Kidney (tissue), 14 donors: Measurements from ENCODE around the gene CTSE. TPM values are rescaled to one million over a fixed set of nuclear protein-coding genes. Genes with fewer than 3 reads are reported as not detected.

Experiments
- DNase-seq, 5 donors: peaks; one replicate each; pipeline ENCODE4 v3.0.0-alpha.2; 2013 to 2020
- FAIRE-seq: peaks from 2 replicates; lab custom pipeline; 2012; peaks lifted over from hg19 to GRCh38; lab: Jason Lieb, UNC
- H3K27ac ChIP-seq, 2 donors: one replicate each; pipeline ENCODE4 v1.7.0; 2013; ENCODE audit warnings: low read depth in 2 of 2, low read length in 2 of 2, inconsistent platforms in 1 of 2
- H3K27me3 ChIP-seq: one replicate; pipeline ENCODE4 v1.7.1; 2013; ENCODE audit warnings: low read length, inconsistent platforms; ENCODE audit not compliant: control insufficient read depth, insufficient read depth
- H3K36me3 ChIP-seq, 3 donors: one replicate each; pipeline versions ENCODE4 v1.7.0 to v1.7.1; 2013; ENCODE audit warnings: low read length in 3 of 3, control low read depth in 1 of 3, inconsistent platforms in 1 of 3; ENCODE audit not compliant: insufficient read depth in 3 of 3, control insufficient read depth in 2 of 3
- H3K4me1 ChIP-seq, 3 donors: one replicate each; pipeline versions ENCODE4 v1.7.0 to v1.7.1; 2013; ENCODE audit warnings: low read length in 3 of 3, inconsistent platforms in 1 of 3, low read depth in 1 of 3; ENCODE audit not compliant: control insufficient read depth in 2 of 3, insufficient read depth in 2 of 3
- H3K4me3 ChIP-seq, 3 donors: one replicate each; pipeline versions ENCODE4 v1.7.0 to v1.8.1; 2013; ENCODE audit warnings: low read length in 3 of 3, control low read depth in 1 of 3, inconsistent platforms in 1 of 3
- H3K9ac ChIP-seq, 3 donors: one replicate each; pipeline versions ENCODE4 v1.7.0 to v1.7.1; 2013; ENCODE audit warnings: low read length in 3 of 3, control low read depth in 1 of 3, inconsistent platforms in 1 of 3
- H3K9me3 ChIP-seq, 3 donors: one replicate each; pipeline versions ENCODE4 v1.7.0 to v1.7.1; 2013; ENCODE audit warnings: low read length in 3 of 3, control low read depth in 1 of 3, inconsistent platforms in 1 of 3; ENCODE audit not compliant: control insufficient read depth in 2 of 3, insufficient read depth in 1 of 3
- intact Hi-C: fragments of 100-400 bp; cut with DNase I; formaldehyde crosslinking; loops from one replicate; pipeline ENCODE4 v1.11.1; 2022
- polyA plus RNA-seq: library from polyadenylated mRNA; stranded (reverse); fragments of 350-450 nt; fragmentation: Illumina TruSeq; extraction: RNeasy Lipid Tissue Mini Kit (QIAGEN cat#74804); gene quantifications from one replicate; pipeline ENCODE4 v1.2.3, GENCODE V29; 2014; ENCODE audit warnings: low read depth, low replicate concordance; ENCODE audit not compliant: insufficient read depth
- total RNA-seq: library from RNA; stranded (reverse); fragmentation: NEBNext Ultra II Directional; extraction: Animal tissue kit (Norgen Biotek cat#: 25700); gene quantifications from one replicate; pipeline ENCODE4 v1.2.1, GENCODE V29; 2021
- TF ChIP-seq, protein P1 (sequence below): IDR thresholded peaks from 3 replicates; pipeline ENCODE4 v1.5.1; 2012; ENCODE audit warnings: mild to moderate bottlenecking, moderate library complexity, borderline replicate concordance; ENCODE audit not compliant: insufficient read depth; ENCODE audit errors: extremely low read depth
- donor health status: control.
- donor health status: control.
- donor health status: control.
- donor health status: control.
- donor health status: control.
- donor health status: DM: yes; HTN: yes; CAD: no.
- donor health status: Normal renal cell carcinoma (clear cell type).

The CTSE gene
- total and polyA plus RNA-seq, 2 donors from 2014 or later, result 1.6 TPM; not detected in 1

- FAIRE-seq (no peak), DNase-seq (peak in 1 of 5 donors; percentile 1)
- no peak overlapping the region for H3K9ac ChIP-seq
- H3K27ac ChIP-seq, result no peak overlapping the region
- H3K27me3 ChIP-seq, result no peaks in the 10 kb centered on the region
- intact Hi-C loops, result no loop called here
- no peaks in the 10 kb centered on the region for H3K36me3 ChIP-seq
- H3K4me1 ChIP-seq, result peaks cover 0 to 6% (median 6%) of the 10 kb centered on the region in 3 donors
- TF ChIP-seq, protein P1, sequence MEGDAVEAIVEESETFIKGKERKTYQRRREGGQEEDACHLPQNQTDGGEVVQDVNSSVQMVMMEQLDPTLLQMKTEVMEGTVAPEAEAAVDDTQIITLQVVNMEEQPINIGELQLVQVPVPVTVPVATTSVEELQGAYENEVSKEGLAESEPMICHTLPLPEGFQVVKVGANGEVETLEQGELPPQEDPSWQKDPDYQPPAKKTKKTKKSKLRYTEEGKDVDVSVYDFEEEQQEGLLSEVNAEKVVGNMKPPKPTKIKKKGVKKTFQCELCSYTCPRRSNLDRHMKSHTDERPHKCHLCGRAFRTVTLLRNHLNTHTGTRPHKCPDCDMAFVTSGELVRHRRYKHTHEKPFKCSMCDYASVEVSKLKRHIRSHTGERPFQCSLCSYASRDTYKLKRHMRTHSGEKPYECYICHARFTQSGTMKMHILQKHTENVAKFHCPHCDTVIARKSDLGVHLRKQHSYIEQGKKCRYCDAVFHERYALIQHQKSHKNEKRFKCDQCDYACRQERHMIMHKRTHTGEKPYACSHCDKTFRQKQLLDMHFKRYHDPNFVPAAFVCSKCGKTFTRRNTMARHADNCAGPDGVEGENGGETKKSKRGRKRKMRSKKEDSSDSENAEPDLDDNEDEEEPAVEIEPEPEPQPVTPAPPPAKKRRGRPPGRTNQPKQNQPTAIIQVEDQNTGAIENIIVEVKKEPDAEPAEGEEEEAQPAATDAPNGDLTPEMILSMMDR, result no peak
- no peaks in the 10 kb centered on the region for H3K9me3 ChIP-seq
- H3K4me3 ChIP-seq, result no peak overlapping the region
Measured at GRCh38 chr1:205959789-205960188, 63.9 kb downstream of the CTSE start.

Other genes starting within 250 kb of the CTSE start
- gene RAB29, start 248.4 kb downstream of the CTSE start, total RNA-seq, result 25.9 TPM
- gene RAB29, start 248.4 kb downstream of the CTSE start, polyA plus RNA-seq, result 52.4 TPM
- 19.1 TPM for gene SLC41A1, start 210.7 kb downstream of the CTSE start, total RNA-seq
- gene SLC41A1, start 210.7 kb downstream of the CTSE start, polyA plus RNA-seq, result 20.9 TPM
- 0.69 TPM for gene PM20D1, start 173.8 kb downstream of the CTSE start, total RNA-seq
- gene PM20D1, start 173.8 kb downstream of the CTSE start, polyA plus RNA-seq, result 1.6 TPM
- gene SLC26A9, start 80.4 kb downstream of the CTSE start, total RNA-seq, result 0.69 TPM
- 5.9 TPM for gene SLC26A9, start 80.4 kb downstream of the CTSE start, polyA plus RNA-seq
- gene RAB7B, start 20.5 kb downstream of the CTSE start, total RNA-seq, result 2.0 TPM
- 0.73 TPM for gene RAB7B, start 20.5 kb downstream of the CTSE start, polyA plus RNA-seq
- gene RHEX, start 29.3 kb upstream of the CTSE start, total RNA-seq, result 39.5 TPM
- 10.2 TPM for gene RHEX, start 29.3 kb upstream of the CTSE start, polyA plus RNA-seq
- 0.69 TPM for gene AVPR1B, start 93.5 kb upstream of the CTSE start, total RNA-seq
- gene AVPR1B, start 93.5 kb upstream of the CTSE start, polyA plus RNA-seq, result not detected
- 3.4 TPM for gene FAM72A, start 178.9 kb upstream of the CTSE start, total RNA-seq
- 1.8 TPM for gene FAM72A, start 178.9 kb upstream of the CTSE start, polyA plus RNA-seq
- gene SRGAP2, start 179.6 kb upstream of the CTSE start, total RNA-seq, result 67.3 TPM
- gene SRGAP2, start 179.6 kb upstream of the CTSE start, polyA plus RNA-seq, result 11.4 TPM